Psoas muscle (tissue), 8 donors: ENCODE measurements around the gene TMEM30B. TPM values are rescaled to one million over a fixed set of nuclear protein-coding genes. Genes with fewer than 3 reads are reported as not detected.

Source experiments
- ATAC-seq, 4 donors: fragments of 200-7000 bp; cut with Tn5 transposase; one replicate each; pipeline ENCODE4 v1.9.1; 2020; ENCODE audit warnings: moderate library complexity in 3 of 4, mild to moderate bottlenecking in 2 of 4
- DNase-seq, 2 donors: peaks; one replicate each; pipeline ENCODE4 v3.0.0-alpha.2; 2020
- H3K27ac ChIP-seq: fragments of 200-600 bp; one replicate; pipeline ENCODE4 v1.8.0; 2022
- H3K27me3 ChIP-seq, 3 donors: fragments of 200-600 bp in 1 of 3; one replicate each; pipeline versions ENCODE4 v1.6.1 to v1.8.0; 2013 to 2022; ENCODE audit warnings: low read length in 2 of 3, mild to moderate bottlenecking in 2 of 3, moderate library complexity in 1 of 3; ENCODE audit not compliant: insufficient read depth in 3 of 3
- H3K36me3 ChIP-seq, 2 donors: fragments of 200-600 bp in 1 of 2; one replicate each; pipeline versions ENCODE4 v1.6.1 to v1.8.0; 2013 to 2022; ENCODE audit warnings: low read depth in 1 of 2, mild to moderate bottlenecking in 1 of 2, moderate library complexity in 1 of 2; ENCODE audit not compliant: insufficient read depth in 1 of 2
- H3K4me1 ChIP-seq: fragments of 200-600 bp; one replicate; pipeline ENCODE4 v1.8.0; 2022
- H3K4me3 ChIP-seq: fragments of 200-600 bp; one replicate; pipeline ENCODE4 v1.8.0; 2022; ENCODE audit warnings: mild to moderate bottlenecking
- H3K9me3 ChIP-seq: fragments of 200-600 bp; one replicate; pipeline ENCODE4 v1.8.0; 2022
- CTCF ChIP-seq: fragments of 200-600 bp; IDR thresholded peaks from one replicate; pipeline ENCODE4 v1.8.0; 2022; ENCODE audit warnings: antibody characterized with exemption
- WGBS, 3 donors: extraction: QIAGEN DNeasy Blood & Tissue Kit; methylation state at CpG; one replicate each; pipeline versions ENCODE4 v1.1.6 to v1.1.7; 2013; 5-methylcytosine and 5-hydroxymethylcytosine counted together
- intact Hi-C, 2 donors: fragments of 100-400 bp; cut with DNase I; formaldehyde crosslinking; loops; one replicate each; pipeline versions ENCODE4 v1.11.0 to v1.14.2; 2022
- polyA plus RNA-seq, 3 donors: library from polyadenylated mRNA; stranded (reverse); fragments of 200-250 nt; gene quantifications; one replicate each; pipeline ENCODE4 v1.2.3, GENCODE V29; 2013
- total RNA-seq, 4 donors: library from RNA; stranded (reverse); fragmentation: NEBNext Ultra II Directional in 2 of 4; extraction: Animal tissue kit (Norgen Biotek cat#: 25700) in 2 of 4; gene quantifications; one replicate each; pipeline versions ENCODE4 v1.2.1 to v1.2.4, GENCODE V29; 2021 to 2023
- donor health status: healthy with polysubstance abuse.
- donor health status: DM: no; HTN: no; CAD: no; lungs with moderate emphysema.
- donor health status: Bipolar disorder and iron deficiency.
- donor health status: healthy.
- donor health status: DM: yes; HTN: yes; CAD: no.
- donor health status: DM: no; HTN: no; CAD: no.
- donor health status: DM: no; HTN: no; CAD: no.
- donor health status: DM: yes; HTN: yes; CAD: no.

Gene TMEM30B
- total and polyA plus RNA-seq, 7 donors = 0.30 to 2.0 (median 0.80) TPM

- no peaks in the 10 kb centered on the region for H3K9me3 ChIP-seq
- H3K36me3 ChIP-seq = no peaks in the 10 kb centered on the region
- peak; percentile 73 for TF ChIP-seq CTCF
- no peak overlapping the region for H3K4me3 ChIP-seq
- 32 to 42% (median 38%) methylated on average over 2 of the region's 2 CpGs for WGBS, 3 donors
- intact Hi-C loops = loop anchor here in 1 of 2 donors (5.0 to 10.0 kb wide), 3 partner anchors 165 to 540 kb away; partner anchors contain the start of gene SNAPC1
- ATAC-seq = peak in 3 of 4 donors; percentile 41 to 80 (median 75)
- H3K27ac ChIP-seq = no peak overlapping the region
- peaks cover 15% of the 10 kb centered on the region for H3K4me1 ChIP-seq
- no peaks in the 10 kb centered on the region for H3K27me3 ChIP-seq
- DNase-seq = no peak
These were observed 15.8 kb upstream of the TMEM30B start for GRCh38 chr14:61296719-61297502.

- 22 to 36% (median 24%) methylated on average over 3 of the region's 3 CpGs for WGBS, 3 donors
- no peak for TF ChIP-seq CTCF
- Histone ChIP-seq H3K27me3 (no peaks in the 10 kb centered on the region), H3K27ac (no peak overlapping the region), H3K4me3 (no peak overlapping the region), H3K9me3 (no peaks in the 10 kb centered on the region), H3K36me3 (no peaks in the 10 kb centered on the region), H3K4me1 (peaks cover 15% of the 10 kb centered on the region)
- no peak for DNase-seq
- intact Hi-C loops = loop anchor here in 1 of 2 donors (5.0 to 10.0 kb wide), 3 partner anchors 166 to 541 kb away; partner anchors contain the start of gene SNAPC1
- ATAC-seq = peak in 2 of 4 donors; percentile 14 to 35
These were observed 15.0 kb upstream of the TMEM30B start for GRCh38 chr14:61296151-61296550.

GRCh38 chr14:61290701-61291100, 9.6 kb upstream of the TMEM30B start:
- Histone ChIP-seq H3K4me3 (no peak overlapping the region), H3K27ac (no peak overlapping the region)
- WGBS, 3 donors = 55 to 64% (median 55%) methylated on average over 1 of the region's 1 CpG

GRCh38 chr14:61288720-61289119, 7.6 kb upstream of the TMEM30B start:
- intact Hi-C loops = loop anchor here in 1 of 2 donors (10.0 kb wide), 1 partner anchor 934 kb away; no protein-coding TSS in a partner anchor
- H3K4me1 ChIP-seq = peaks cover 8% of the 10 kb centered on the region
- H3K36me3 ChIP-seq = no peaks in the 10 kb centered on the region
- no peak overlapping the region for H3K4me3 ChIP-seq
- no peaks in the 10 kb centered on the region for H3K27me3 ChIP-seq
- ATAC-seq = no peak
- TF ChIP-seq CTCF = no peak
- H3K27ac ChIP-seq = no peak overlapping the region
- DNase-seq = no peak
- no peaks in the 10 kb centered on the region for H3K9me3 ChIP-seq
- WGBS, 3 donors = 69 to 80% (median 73%) methylated on average over 3 of the region's 3 CpGs

More at GRCh38 chr14:61290701-61291100, 9.6 kb upstream of the TMEM30B start:
- no peak for TF ChIP-seq CTCF
- DNase-seq = no peak
- H3K4me1 ChIP-seq = peaks cover 4% of the 10 kb centered on the region
- intact Hi-C loops = loop anchor here in 1 of 2 donors (10.0 kb wide), 1 partner anchor 474 kb away; the partner anchor contains the start of gene SNAPC1
- H3K27me3 ChIP-seq = no peaks in the 10 kb centered on the region
- no peaks in the 10 kb centered on the region for H3K36me3 ChIP-seq
- ATAC-seq = no peak
- H3K9me3 ChIP-seq = no peaks in the 10 kb centered on the region
